ENCODE data around the gene ALOXE3. TPM values are rescaled to one million over a fixed set of nuclear protein-coding genes. Genes with fewer than 3 reads are reported as not detected.

The ALOXE3 gene
- total and polyA plus RNA-seq, 2 of the 8 experiments (the other 6 are each of a cell fraction or from before 2014, with no cell fraction given) = 0.26 TPM; not detected in 1

- TF ChIP-seq CHD7 (IDR thresholded peaks at IDR 0.05; ENCODE audit: insufficient replicate concordance, low read length) (no peak), SUZ12 (IDR thresholded peaks at IDR 0.05; ENCODE audit: low read length) (no peak), ASH2L (IDR thresholded peaks at IDR 0.05; ENCODE audit: low read length) (no peak), KDM4A (IDR thresholded peaks at IDR 0.05; ENCODE audit: low read depth, low read length, severe bottlenecking) (no peak), RBBP5 (IDR thresholded peaks at IDR 0.05; ENCODE audit: borderline replicate concordance, low read depth, low read length) (no peak), KDM5A (IDR thresholded peaks at IDR 0.05; ENCODE audit: low read length) (no peak), SP4 (IDR thresholded peaks at IDR 0.05; ENCODE audit: low read length) (no peak), HDAC6 (IDR thresholded peaks at IDR 0.05; ENCODE audit: low read depth, low read length) (no peak), FOSL1 (IDR thresholded peaks at IDR 0.05; ENCODE audit: insufficient read depth, low read depth, low read length) (no peak), JUN (IDR thresholded peaks at IDR 0.05; ENCODE audit: low read depth, low read length) (no peak)
Measured at GRCh38 chr17:8103549-8103948, 14.8 kb downstream of the ALOXE3 start (continued).

All from H1 (cell line).